Stimulated activated CD4-positive, alpha-beta T cell treated with anti-CD3 and anti-CD28 coated beads, Interleukin-1b, Interleukin-23, amount 100 ng/mL, for 24 hours (primary cell): ENCODE results near the gene INPP5B.

Experiments used
- DNase-seq, 4 experiments: peaks; one replicate each; pipeline ENCODE4 v3.0.0-alpha.2; 2020; ENCODE audit warnings: low read depth in 4 of 4, low spot score in 1 of 4

INPP5B gene

GRCh38 chr1:37844536-37844935, 102.3 kb downstream of the INPP5B start:
- DNase-seq, result no peak

DNA sequence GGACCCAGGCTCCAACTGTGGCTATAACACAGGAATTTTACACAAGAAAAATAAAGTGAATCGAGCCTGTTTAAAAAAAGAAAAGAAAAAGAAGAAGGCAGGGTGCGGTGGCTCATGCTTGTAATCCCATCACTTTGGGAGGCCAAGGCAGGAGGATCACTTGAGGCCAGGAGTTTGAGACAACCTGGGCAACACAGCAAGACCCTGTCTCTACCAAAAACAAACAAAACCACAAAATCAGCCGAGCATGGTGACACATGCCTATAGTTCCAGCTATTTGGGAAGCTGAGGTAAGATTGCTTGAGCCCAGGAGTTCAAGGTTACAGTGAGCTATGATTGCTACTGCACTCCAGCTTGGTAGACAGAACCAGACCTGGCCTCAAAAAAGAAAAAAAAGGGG, 105.2 kb downstream of the INPP5B start:
- no peak for DNase-seq

DNA sequence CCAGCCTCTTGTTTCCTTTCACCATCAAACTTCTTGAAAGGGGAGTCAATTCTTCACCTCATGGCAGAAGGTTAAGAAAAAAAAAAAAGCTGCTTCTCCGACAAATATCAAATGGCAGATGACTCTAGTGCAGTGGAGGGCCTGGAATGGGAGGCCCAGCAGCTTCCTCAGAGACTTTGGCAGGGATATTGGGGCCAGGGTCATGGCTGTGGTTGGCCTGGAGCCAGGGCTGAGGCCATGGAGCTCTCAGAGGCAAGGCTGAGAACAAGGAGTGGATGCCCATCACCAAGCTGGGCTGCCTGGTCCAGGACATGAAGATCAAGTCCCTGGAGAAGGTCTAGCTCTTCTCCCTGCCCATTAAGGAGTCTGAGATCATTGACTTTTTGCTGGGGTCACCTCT, 106.1 kb downstream of the INPP5B start:
- no peak for DNase-seq

GRCh38 chr1:37839676-37840075, 107.2 kb downstream of the INPP5B start:
- no peak for DNase-seq

GRCh38 chr1:37836788-37837187, 110.1 kb downstream of the INPP5B start:
- no peak for DNase-seq

GRCh38 chr1:37831809-37832208, 115.0 kb downstream of the INPP5B start:
- no peak for DNase-seq

GRCh38 chr1:37831109-37831508, 115.7 kb downstream of the INPP5B start:
- no peak for DNase-seq

DNA sequence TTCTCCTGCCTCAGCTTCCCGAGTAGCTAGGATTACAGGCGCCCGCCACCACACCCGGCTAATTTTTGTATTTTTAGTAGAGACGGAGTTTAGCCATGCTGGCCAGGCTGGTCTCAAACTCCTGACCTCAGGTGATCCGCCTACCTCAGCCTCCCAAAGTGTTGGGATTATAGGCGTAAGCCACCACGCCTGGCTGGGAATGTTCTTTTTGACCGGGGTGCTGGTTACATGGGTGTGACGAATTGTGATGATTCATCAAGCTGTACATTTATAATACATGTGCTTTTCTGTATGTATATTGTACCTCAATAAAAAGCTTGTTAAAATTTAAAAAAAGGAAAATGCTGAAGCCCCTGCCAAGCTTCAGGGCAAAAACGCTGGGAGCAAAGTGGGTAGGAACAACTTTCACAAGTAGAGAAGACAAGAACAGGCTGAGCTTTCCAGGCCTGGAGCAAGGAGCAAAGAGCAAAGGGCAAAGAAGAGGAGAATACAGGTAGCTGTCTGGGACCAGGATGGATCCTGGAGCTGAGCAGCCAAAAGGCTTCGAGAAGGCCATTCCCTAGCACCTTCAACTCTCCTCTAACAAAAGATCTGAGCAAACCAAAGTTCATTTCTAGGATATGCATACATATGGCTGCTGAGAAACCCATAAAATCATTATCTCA, 118.3 kb downstream of the INPP5B start:
- no peak for DNase-seq

- no peak for DNase-seq
These were observed 121.3 kb downstream of the INPP5B start for GRCh38 chr1:37825506-37825905.

DNA sequence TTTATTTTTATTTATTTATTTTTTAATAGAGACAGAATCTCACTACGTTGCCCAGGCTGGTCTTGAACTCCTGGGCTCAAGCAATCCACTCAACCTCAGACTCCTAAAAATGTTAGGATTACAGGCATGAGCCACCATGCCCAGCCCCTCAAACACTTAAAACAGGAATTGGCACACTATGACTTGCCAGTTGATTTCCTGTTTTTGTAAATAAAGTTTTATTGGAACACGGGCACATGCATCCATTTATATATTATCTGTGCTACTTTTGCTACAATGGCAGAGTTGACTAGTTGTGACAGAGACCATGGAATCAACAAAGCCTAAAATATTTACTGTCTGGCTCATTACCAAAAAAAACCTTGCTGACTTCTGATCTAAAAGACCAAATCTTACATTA, 122.9 kb downstream of the INPP5B start:
- no peak for DNase-seq

DNA sequence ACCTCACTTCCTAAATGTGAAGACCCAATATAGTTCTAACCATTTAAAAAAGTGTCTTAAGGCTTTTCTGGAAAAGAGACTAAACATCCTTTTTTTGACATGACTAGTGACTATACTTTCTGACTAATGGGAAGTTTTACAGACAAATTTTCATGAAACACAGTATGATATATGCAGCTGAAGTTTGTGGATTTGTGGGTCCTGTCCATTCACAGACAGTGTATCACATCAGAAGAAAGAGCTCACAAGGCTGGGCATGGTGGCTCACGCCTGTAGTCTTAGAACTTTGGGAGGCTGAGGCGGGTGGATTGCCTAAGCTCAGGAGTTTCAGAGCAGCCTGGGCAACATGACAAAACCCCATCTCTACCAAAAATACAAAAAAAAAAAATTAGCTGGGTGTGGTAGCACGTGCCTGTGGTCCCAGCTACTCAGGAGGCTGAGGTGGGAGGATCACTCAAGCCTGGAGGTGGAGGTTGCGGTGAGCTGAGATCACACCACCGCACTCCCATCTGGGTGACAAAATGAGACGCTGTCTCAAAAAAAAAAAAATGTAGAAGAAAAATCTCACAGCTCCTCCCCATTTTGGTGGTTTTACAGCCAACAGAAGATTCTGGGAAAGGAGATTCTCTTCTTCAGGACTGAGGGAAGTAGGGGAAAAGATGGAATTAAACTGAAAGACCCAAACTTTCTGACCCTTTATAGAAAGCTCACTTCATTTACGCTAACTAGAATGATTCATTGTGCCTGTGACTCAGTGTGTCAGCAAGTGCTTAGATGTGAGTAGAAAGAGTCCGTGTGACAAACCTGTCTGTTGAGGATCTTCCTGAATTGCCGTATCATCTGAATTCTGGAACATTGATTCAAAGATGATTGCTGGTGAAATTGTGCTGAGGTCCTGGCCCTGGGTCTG, 123.7 kb downstream of the INPP5B start:
- no peak for DNase-seq

GRCh38 chr1:37821481-37821880, 125.4 kb downstream of the INPP5B start:
- no peak for DNase-seq

GRCh38 chr1:37817481-37817880, 129.4 kb downstream of the INPP5B start:
- DNase-seq, result no peak

DNA sequence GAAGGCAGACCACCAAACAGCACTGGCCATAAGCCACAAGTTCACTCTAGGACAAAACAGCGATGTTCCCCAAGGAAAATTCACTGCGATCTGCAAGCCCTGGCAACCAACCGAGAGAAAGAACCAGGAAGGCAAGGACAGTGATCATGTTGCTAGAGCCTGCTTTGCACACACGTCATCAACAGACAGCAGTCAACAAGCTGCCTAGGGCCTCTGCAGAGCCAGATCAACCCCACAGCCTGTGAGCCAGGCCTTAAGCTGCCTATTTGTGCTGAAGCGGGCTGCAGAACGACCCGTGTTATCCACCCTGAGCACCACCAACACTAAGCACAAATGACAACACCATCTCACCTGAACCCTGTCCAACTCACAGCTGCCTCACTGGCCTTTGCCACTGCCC, 132.6 kb downstream of the INPP5B start:
- no peak for DNase-seq

DNA sequence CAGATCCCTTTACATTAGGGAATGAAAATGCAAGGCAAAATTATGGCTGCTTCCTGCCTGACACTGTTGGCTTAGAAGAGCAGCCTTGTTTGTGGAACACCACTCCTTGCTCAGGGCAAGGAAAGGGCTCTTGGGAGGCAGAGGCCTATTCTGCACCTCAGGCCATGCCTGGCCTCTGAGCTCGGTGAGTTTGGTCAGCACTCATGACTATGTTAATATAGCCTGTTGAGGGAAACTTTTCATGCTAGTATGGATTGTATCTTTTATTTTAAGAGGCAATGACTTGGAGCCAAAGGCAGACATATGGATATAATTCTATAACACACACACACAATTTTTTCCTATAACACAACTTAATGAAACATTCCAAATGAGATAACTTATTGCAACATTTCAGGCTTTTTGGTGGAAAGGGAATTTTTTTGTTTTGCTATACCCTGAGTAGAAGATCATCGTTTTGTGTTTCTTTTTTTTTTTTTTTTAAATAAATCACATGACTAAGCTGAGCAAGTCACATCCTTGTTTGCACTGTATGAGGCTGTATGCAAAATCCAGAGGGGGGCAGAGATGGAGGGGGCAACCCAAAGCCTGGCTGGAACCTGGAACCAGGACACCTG, 133.2 kb downstream of the INPP5B start:
- no peak for DNase-seq

DNA sequence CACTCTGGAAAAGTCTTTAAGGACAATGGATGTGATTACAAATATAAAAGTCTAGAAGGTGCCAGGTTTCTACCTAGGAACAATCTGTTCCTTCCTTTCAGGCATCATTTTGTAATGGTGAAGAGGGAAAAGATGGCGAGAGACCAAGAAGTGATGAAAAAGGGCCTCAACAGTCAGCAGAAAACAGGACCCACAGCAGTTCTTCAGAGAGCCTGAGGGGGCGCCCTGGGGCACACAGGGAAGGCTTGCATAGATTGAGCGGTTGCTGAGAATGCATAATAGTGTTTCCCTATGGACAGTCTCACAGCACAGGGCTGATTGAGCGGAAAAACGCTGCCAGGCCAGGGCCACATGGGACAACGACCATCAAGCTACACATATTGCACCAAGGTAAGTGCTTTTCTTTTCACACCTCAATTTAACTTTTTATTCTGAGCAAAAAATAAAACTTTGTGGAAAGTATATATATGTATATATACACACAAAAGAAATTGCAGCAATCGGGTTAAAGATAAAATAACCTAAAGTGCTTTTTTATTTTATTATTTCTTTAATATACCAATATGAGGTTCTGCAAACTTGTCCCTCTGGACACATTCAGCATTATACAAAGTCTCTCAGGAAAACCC, 135.7 kb downstream of the INPP5B start:
- DNase-seq, result peak; percentile 25 to 51 (median 34)
